ENCODE measurements around the gene KMT2E. TPM values are rescaled to one million over a fixed set of nuclear protein-coding genes. Genes with fewer than 3 reads are reported as not detected.

The KMT2E gene
- total RNA-seq, 1 donor from 2014 or later = 40.2 TPM

GRCh38 chr7:105141068-105141467, 127.1 kb downstream of the KMT2E start:
- H3K4me3 ChIP-seq = no peak overlapping the region
- peaks cover 39% of the 10 kb centered on the region for H3K36me3 ChIP-seq
- no peaks in the 10 kb centered on the region for H3K9me3 ChIP-seq (replicated peaks)
- H3K27ac ChIP-seq (replicated peaks) = no peak overlapping the region
- DNase-seq = no peak
- no peaks in the 10 kb centered on the region for H3K27me3 ChIP-seq (ENCODE audit: low read depth)
- TF ChIP-seq, protein P1, sequence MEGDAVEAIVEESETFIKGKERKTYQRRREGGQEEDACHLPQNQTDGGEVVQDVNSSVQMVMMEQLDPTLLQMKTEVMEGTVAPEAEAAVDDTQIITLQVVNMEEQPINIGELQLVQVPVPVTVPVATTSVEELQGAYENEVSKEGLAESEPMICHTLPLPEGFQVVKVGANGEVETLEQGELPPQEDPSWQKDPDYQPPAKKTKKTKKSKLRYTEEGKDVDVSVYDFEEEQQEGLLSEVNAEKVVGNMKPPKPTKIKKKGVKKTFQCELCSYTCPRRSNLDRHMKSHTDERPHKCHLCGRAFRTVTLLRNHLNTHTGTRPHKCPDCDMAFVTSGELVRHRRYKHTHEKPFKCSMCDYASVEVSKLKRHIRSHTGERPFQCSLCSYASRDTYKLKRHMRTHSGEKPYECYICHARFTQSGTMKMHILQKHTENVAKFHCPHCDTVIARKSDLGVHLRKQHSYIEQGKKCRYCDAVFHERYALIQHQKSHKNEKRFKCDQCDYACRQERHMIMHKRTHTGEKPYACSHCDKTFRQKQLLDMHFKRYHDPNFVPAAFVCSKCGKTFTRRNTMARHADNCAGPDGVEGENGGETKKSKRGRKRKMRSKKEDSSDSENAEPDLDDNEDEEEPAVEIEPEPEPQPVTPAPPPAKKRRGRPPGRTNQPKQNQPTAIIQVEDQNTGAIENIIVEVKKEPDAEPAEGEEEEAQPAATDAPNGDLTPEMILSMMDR (IDR thresholded peaks at IDR 0.05; ENCODE audit: borderline replicate concordance) = peak; percentile 32
- intact Hi-C loops (cut with micrococcal nuclease) = no loop called here
- H3K4me1 ChIP-seq = peaks cover 19% of the 10 kb centered on the region

GRCh38 chr7:105149827-105150226, 135.8 kb downstream of the KMT2E start:
- no peak for DNase-seq
- TF ChIP-seq, protein P1 (IDR thresholded peaks at IDR 0.05; ENCODE audit: borderline replicate concordance) = no peak
- Histone ChIP-seq H3K27ac (replicated peaks) (no peak overlapping the region), H3K4me3 (no peak overlapping the region), H3K4me1 (peaks cover 35% of the 10 kb centered on the region), H3K27me3 (ENCODE audit: low read depth) (no peaks in the 10 kb centered on the region), H3K36me3 (peaks cover 5% of the 10 kb centered on the region), H3K9me3 (replicated peaks) (no peaks in the 10 kb centered on the region)
- intact Hi-C loops (cut with micrococcal nuclease) = loop anchor here (10.0 kb wide), 1 partner anchor 185 kb away; no protein-coding TSS in a partner anchor

DNA sequence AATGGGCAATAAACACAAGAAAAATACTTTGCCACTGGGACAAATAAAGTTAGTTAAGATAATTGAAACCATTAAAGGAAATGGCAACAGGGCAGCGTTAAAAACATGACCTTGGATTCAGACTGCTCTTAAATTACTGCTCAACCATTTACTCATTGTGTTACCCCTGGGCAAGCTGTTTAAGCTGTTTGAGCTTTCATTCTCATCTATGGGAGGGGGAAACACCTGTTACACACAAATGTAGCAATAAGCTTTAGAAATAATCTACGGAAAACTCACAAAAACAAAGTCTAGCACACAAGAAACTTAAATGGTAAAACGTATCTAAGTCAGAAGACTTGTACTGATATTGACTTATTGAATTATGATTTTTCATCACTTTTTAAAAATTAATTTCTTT, 137.1 kb downstream of the KMT2E start:
- peaks cover 3% of the 10 kb centered on the region for H3K36me3 ChIP-seq
- H3K9me3 ChIP-seq (replicated peaks) = no peaks in the 10 kb centered on the region
- no peak overlapping the region for H3K27ac ChIP-seq (replicated peaks)
- intact Hi-C loops (cut with micrococcal nuclease) = loop anchor here (10.0 kb wide), 1 partner anchor 184 kb away; no protein-coding TSS in a partner anchor
- TF ChIP-seq, protein P1 (IDR thresholded peaks at IDR 0.05; ENCODE audit: borderline replicate concordance) = no peak
- no peak for DNase-seq
- no peaks in the 10 kb centered on the region for H3K27me3 ChIP-seq (ENCODE audit: low read depth)
- H3K4me1 ChIP-seq = peaks cover 34% of the 10 kb centered on the region
- no peak overlapping the region for H3K4me3 ChIP-seq

GRCh38 chr7:105153531-105153930, 139.5 kb downstream of the KMT2E start:
- intact Hi-C loops (cut with micrococcal nuclease) = loop anchor here (10.0 kb wide), 1 partner anchor 181 kb away; no protein-coding TSS in a partner anchor
- no peak for DNase-seq
- peaks cover 26% of the 10 kb centered on the region for H3K4me1 ChIP-seq
- TF ChIP-seq, protein P1 (IDR thresholded peaks at IDR 0.05; ENCODE audit: borderline replicate concordance) = no peak
- peaks cover 8% of the 10 kb centered on the region for H3K36me3 ChIP-seq
- H3K9me3 ChIP-seq (replicated peaks) = no peaks in the 10 kb centered on the region
- no peak overlapping the region for H3K27ac ChIP-seq (replicated peaks)
- no peak overlapping the region for H3K4me3 ChIP-seq
- no peaks in the 10 kb centered on the region for H3K27me3 ChIP-seq (ENCODE audit: low read depth)

- no peaks in the 10 kb centered on the region for H3K27me3 ChIP-seq (ENCODE audit: low read depth)
- intact Hi-C loops (cut with micrococcal nuclease) = loop anchor here (10.0 kb wide), 1 partner anchor 181 kb away; no protein-coding TSS in a partner anchor
- H3K27ac ChIP-seq (replicated peaks) = no peak overlapping the region
These were observed 140.1 kb downstream of the KMT2E start for GRCh38 chr7:105154084-105154483.

More at GRCh38 chr7:105154084-105154483, 140.1 kb downstream of the KMT2E start:
- H3K4me1 ChIP-seq = peaks cover 26% of the 10 kb centered on the region
- H3K9me3 ChIP-seq (replicated peaks) = no peaks in the 10 kb centered on the region
- H3K4me3 ChIP-seq = no peak overlapping the region
- H3K36me3 ChIP-seq = peaks cover 8% of the 10 kb centered on the region
- DNase-seq = no peak
- TF ChIP-seq, protein P1 (IDR thresholded peaks at IDR 0.05; ENCODE audit: borderline replicate concordance) = no peak
